Stimulated activated effector memory CD8-positive, alpha-beta T cell treated with anti-CD3 and anti-CD28 coated beads, Interleukin-12 subunit alpha, Interleukin-12 subunit beta, amount 100 ng/mL, for 72 hours (primary cell): ENCODE results near the gene PIK3R2.

Source experiments
- ATAC-seq: fragments of 150-1000 bp; cut with Tn5 transposase; 2 replicates; pipeline ENCODE4 v1.10.0; 2021
- DNase-seq, 2 donors: peaks; one replicate each; pipeline ENCODE4 v3.0.0; 2021 to 2022; ENCODE audit warnings: low spot score in 2 of 2
- H3K27ac Mint-ChIP-seq: one replicate; pipeline ENCODE4 v1.8.0; 2022; ENCODE audit warnings: mild to moderate bottlenecking, mixed read lengths
- H3K36me3 Mint-ChIP-seq: one replicate; pipeline ENCODE4 v1.8.0; 2022; ENCODE audit warnings: mild to moderate bottlenecking, mixed read lengths
- H3K4me1 Mint-ChIP-seq: one replicate; pipeline ENCODE4 v1.8.0; 2022; ENCODE audit warnings: mixed read lengths
- H3K4me3 Mint-ChIP-seq: one replicate; pipeline ENCODE4 v1.8.0; 2022; ENCODE audit warnings: mild to moderate bottlenecking, mixed read lengths
- H3K9me3 Mint-ChIP-seq: one replicate; pipeline ENCODE4 v1.8.0; 2022; ENCODE audit warnings: mixed read lengths

PIK3R2 gene

DNA sequence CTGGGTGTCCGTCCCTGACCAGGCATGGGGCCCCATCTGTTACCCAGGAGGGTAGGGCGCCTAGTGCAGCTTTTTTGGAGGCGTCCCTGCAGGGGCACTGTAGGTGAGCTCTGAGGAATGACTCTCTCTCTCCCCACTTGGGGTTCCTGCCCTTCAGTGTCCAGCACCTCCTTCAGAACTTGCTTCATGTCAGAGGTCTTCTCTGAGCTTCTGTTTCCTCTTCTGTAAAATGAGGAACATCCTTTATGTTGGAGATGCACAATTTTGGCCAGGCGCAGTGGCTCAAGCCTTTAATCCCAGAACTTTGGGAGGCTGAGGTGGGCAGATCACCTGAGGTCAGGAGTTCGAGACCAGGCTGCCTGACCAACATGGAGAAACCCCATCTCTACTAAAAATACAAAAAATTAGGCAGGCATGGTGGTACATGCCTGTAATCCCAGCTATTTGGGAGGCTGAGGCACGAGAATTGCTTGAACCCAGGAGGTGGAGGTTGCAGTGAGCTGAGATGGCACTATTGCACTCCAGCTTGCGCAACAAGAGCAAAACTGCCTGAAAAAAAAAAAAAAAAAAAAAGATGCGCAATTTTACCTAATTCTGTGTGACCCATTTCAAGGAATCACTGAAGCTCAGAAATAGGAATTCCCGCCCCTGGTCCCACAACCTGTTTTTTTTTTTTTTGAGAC lies 15.2 kb upstream of the PIK3R2 start:
- Mint-ChIP-seq H3K36me3 (peaks cover 98% of the 10 kb centered on the region), H3K27ac (no peak overlapping the region), H3K4me3 (no peak overlapping the region), H3K4me1 (no peaks in the 10 kb centered on the region), H3K9me3 (no peaks in the 10 kb centered on the region)
- ATAC-seq (no peak), DNase-seq (no peak)

DNA sequence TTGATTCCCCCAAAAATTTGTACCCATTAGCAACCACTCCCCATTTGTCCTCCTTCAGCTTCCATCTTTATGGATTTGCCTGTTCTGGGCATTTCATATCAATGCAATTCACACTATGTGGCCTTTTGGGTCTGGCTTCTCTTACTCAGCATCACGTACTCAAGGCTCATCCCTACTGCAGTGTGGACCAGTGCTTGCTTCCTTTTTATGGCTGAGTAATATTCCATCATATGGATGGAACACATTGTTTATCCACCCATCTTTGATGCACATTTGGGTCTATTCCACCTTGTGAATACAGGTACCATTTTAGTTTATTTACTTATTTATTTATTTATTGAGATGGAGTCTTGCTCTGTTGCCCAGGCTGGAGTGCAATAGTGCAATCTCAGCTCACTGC lies 12.5 kb upstream of the PIK3R2 start:
- Mint-ChIP-seq H3K27ac (no peak overlapping the region), H3K36me3 (peaks cover 98% of the 10 kb centered on the region), H3K9me3 (no peaks in the 10 kb centered on the region), H3K4me1 (no peaks in the 10 kb centered on the region), H3K4me3 (no peak overlapping the region)
- DNase-seq: no peak
- ATAC-seq: no peak

DNA sequence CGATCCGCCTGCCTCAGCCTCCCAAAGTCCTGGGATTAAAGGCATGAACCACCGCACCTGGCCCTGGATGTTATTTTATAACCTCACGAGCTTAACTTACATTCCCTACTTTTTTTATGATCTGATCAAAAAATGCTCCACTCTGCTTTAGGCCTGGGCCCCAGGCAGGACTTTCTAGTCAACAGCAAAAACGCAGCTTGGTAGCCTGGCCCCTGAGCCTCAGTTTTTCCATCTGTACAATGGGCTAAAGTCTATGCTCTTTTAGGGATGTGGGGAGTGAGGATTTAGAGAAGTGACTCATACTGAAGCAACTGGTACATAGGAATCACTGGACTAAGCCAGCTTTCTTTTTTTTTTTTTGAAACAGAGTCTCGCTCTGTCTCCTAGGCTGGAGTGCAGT lies 11.9 kb upstream of the PIK3R2 start:
- H3K9me3 Mint-ChIP-seq: no peaks in the 10 kb centered on the region
- no peaks in the 10 kb centered on the region for H3K4me1 Mint-ChIP-seq
- no peak overlapping the region for H3K4me3 Mint-ChIP-seq

DNA sequence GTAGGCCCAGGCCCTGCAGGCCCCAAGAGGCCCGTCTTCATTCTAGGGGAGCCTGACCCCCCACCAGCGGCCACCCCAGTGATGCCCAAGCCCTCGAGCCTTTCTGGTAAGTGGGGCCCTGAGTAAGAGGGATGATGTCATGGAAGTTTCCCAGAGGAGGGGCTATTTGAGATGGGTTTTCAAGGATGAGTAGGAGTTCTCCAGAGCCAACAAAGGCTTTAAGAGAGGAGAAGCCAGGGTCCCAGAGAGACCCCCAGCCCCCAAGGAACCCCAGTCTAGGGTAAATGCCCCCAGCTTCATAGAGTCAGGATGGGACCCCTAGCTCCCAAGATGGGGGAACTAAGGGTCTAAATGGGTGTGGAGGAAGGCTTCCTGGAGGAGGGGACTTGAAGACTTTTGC lies 9.1 kb upstream of the PIK3R2 start:
- Mint-ChIP-seq H3K27ac (peak overlapping the region; percentile 37), H3K36me3 (peaks cover 100% of the 10 kb centered on the region)
- ATAC-seq: no peak

More for the DNA sequence above, 11.9 kb upstream of the PIK3R2 start:
- Mint-ChIP-seq H3K27ac (no peak overlapping the region), H3K36me3 (peaks cover 98% of the 10 kb centered on the region)
- DNase-seq (no peak), ATAC-seq (no peak)

DNA sequence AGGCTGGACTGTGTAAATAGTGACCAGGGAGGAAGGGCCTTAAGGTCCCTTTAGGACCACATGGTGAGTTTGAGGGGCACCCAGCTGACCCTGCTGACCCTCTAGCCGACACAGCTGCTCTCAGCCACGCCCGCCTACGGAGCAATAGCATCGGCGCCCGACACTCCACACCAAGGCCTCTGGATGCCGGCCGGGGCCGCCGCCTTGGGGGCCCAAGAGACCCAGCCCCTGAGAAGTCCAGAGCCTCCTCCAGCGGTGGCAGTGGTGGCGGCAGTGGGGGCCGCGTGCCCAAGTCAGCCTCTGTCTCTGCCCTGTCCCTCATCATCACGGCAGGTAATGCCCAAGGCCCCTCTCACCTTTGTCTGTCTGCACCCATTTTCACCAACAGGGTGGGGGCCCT lies 8.6 kb upstream of the PIK3R2 start:
- H3K27ac Mint-ChIP-seq: peak overlapping the region; percentile 37
- H3K4me3 Mint-ChIP-seq: no peak overlapping the region
- H3K9me3 Mint-ChIP-seq: no peaks in the 10 kb centered on the region
- H3K36me3 Mint-ChIP-seq: peaks cover 96% of the 10 kb centered on the region
- DNase-seq: no peak
- no peak for ATAC-seq
- H3K4me1 Mint-ChIP-seq: peaks cover 13% of the 10 kb centered on the region

More for the DNA sequence above, 9.1 kb upstream of the PIK3R2 start:
- peaks cover 13% of the 10 kb centered on the region for H3K4me1 Mint-ChIP-seq
- no peak for DNase-seq
- H3K9me3 Mint-ChIP-seq: no peaks in the 10 kb centered on the region
- no peak overlapping the region for H3K4me3 Mint-ChIP-seq

DNA sequence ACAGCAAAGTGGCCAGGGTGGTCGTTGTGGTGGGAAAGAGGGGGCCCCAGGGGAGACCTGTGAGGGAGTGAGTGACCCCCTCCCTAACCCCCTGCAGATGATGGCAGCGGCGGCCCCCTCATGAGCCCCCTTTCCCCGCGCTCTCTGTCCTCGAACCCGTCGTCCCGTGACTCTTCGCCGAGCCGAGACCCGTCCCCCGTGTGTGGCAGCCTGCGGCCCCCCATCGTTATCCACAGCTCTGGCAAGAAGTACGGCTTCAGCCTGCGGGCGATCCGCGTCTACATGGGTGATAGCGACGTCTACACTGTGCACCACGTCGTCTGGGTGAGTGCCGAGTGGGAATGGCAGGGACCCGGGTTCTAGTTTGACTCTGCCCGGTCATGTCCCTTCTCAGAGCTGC lies 8.1 kb upstream of the PIK3R2 start:
- no peak overlapping the region for H3K27ac Mint-ChIP-seq
- H3K9me3 Mint-ChIP-seq: no peaks in the 10 kb centered on the region
- H3K4me3 Mint-ChIP-seq: no peak overlapping the region
- peaks cover 13% of the 10 kb centered on the region for H3K4me1 Mint-ChIP-seq
- DNase-seq: no peak
- no peak for ATAC-seq
- peaks cover 91% of the 10 kb centered on the region for H3K36me3 Mint-ChIP-seq

DNA sequence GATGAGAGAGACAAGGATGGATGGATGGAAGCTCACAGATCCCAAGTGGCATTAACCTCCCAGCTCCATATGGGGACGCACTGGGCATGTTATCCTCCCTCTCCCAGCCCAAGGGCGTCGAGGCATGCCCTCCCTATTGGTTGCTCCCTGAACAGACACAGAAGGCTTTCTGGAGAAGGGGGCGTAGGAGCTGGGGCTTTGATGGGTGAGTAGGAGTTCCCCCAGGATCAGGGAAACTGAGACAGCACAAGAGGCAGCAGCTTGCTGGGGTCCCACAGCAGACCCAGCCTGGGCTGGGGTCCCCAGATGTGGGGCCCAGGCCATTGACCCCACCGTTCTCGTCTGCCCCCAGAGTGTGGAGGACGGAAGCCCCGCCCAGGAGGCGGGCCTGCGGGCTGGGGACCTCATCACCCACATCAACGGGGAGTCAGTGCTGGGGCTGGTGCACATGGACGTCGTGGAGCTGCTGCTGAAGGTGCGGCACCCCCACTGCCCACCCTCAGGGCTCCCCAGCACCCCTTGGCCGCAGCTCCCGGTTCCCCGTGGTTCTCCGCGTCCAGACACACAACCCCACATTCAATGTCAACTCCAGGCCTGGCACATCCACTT lies 7.5 kb upstream of the PIK3R2 start:
- DNase-seq: no peak
- Mint-ChIP-seq H3K27ac (peak overlapping the region; percentile 82), H3K9me3 (no peaks in the 10 kb centered on the region), H3K4me3 (no peak overlapping the region), H3K4me1 (peaks cover 13% of the 10 kb centered on the region), H3K36me3 (peaks cover 85% of the 10 kb centered on the region)
- ATAC-seq: no peak

DNA sequence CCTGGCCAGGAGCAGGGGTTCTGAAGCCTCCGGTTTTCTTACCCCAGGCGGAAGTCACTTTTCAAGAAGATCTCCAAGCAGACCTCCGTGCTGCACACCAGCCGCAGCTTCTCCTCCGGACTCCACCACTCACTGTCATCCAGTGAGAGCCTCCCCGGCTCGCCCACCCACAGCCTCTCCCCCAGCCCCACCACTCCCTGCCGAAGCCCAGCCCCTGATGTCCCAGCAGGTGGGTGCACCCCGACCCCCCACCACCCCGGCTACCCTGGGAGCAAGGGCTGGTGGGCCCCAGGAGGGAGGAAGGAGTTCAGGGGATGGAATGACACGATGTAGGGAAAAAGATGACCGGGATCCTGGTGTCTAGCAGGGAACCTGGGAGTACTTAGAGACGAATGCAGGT lies 5.6 kb upstream of the PIK3R2 start:
- H3K9me3 Mint-ChIP-seq: no peaks in the 10 kb centered on the region
- no peak overlapping the region for H3K4me3 Mint-ChIP-seq
- peaks cover 75% of the 10 kb centered on the region for H3K36me3 Mint-ChIP-seq
- no peak for DNase-seq
- H3K4me1 Mint-ChIP-seq: peaks cover 25% of the 10 kb centered on the region
- no peak overlapping the region for H3K27ac Mint-ChIP-seq
- ATAC-seq: no peak

DNA sequence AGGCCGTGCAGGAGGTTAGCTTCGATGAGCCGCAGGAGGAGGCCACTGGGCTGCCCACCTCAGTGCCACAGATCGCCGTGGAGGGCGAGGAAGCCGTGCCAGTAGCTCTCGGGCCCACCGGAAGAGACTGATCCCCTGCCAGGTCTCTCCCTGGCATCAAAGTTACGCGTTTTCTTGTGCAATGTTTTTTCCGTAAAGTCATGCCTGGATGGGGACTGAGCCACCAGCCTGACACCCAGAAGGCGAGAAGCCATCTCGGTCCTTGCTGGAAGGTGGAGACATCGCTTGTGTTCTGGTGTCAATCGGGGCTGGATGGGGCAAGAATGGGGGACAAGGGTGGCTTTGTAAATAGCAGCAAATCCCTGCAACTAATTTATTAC lies 3.4 kb upstream of the PIK3R2 start:
- DNase-seq: no peak
- no peaks in the 10 kb centered on the region for H3K9me3 Mint-ChIP-seq
- no peak overlapping the region for H3K4me3 Mint-ChIP-seq
- H3K4me1 Mint-ChIP-seq: peaks cover 35% of the 10 kb centered on the region
- H3K27ac Mint-ChIP-seq: no peak overlapping the region
- H3K36me3 Mint-ChIP-seq: peaks cover 65% of the 10 kb centered on the region
- no peak for ATAC-seq

DNA sequence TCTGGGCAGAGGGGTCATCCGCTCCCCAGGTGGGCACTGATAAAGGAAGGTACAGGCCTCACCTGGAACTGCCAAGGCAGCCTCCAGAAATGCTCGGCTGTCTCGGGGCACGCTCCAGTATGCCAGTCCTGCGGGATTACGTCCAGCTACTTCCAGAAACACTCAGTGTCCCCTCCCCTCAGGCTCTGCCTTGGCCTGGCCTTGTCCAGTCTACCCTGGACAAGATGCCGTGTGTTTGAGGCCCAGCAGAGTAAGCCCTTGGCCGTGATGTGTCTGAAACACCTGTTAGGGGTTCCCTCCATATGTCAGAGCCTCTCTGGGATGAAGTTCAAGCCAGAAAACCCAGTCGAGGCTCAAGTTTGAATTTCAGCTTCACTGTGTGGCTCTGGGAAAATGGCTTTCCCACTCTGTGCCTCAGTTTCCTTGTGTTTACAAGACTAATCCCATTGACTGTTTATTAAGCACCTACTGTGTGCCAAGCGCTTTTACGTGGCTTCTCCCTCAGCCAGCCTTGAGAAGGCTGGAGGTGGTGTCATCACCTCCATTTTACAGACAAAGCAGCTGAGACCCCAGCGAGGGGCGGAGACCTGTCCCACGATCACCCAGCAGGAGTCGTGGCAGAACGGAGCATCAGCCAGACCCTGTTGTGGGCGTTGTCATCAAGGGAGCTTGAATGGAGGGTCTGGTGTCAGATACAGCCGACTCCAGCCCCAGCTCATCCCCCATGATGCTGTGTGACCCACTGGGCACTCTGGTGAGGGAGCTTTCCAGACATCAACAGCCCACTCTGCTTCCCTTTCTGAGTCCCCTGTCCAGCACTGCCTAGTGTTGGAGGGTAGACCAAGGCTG lies 2.0 kb upstream of the PIK3R2 start:
- ATAC-seq: no peak
- DNase-seq: no peak
- peak overlapping the region; percentile 87 for H3K4me3 Mint-ChIP-seq
- peaks cover 42% of the 10 kb centered on the region for H3K4me1 Mint-ChIP-seq
- peaks cover 54% of the 10 kb centered on the region for H3K36me3 Mint-ChIP-seq
- peak overlapping the region; percentile 98 for H3K27ac Mint-ChIP-seq
- H3K9me3 Mint-ChIP-seq: no peaks in the 10 kb centered on the region

DNA sequence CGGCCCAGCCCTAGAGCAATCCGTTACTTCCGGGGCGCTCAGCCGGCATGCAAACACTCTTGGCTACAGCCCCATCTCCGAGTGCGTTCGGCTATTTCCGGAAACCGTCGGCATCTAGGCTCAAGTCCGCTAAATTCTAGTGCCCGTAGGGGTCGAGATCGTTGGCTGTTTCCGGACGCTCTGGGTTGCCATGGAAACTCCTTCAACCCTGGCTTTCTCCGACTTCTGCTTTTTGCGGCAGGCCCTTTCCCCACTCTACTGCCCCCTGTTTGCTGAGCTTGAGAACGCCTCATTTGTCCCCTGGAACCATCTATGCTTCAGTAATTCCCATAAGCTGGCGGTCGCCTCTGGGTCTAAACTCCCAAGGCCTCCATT lies 534 bp upstream of the PIK3R2 start:
- H3K27ac Mint-ChIP-seq: peak overlapping the region; percentile 98
- ATAC-seq (peak; percentile 82), DNase-seq (peak; percentile 97 to 99)
- peaks cover 34% of the 10 kb centered on the region for H3K4me1 Mint-ChIP-seq
- H3K4me3 Mint-ChIP-seq: peak overlapping the region; percentile 87
- no peaks in the 10 kb centered on the region for H3K9me3 Mint-ChIP-seq
- peaks cover 44% of the 10 kb centered on the region for H3K36me3 Mint-ChIP-seq

DNA sequence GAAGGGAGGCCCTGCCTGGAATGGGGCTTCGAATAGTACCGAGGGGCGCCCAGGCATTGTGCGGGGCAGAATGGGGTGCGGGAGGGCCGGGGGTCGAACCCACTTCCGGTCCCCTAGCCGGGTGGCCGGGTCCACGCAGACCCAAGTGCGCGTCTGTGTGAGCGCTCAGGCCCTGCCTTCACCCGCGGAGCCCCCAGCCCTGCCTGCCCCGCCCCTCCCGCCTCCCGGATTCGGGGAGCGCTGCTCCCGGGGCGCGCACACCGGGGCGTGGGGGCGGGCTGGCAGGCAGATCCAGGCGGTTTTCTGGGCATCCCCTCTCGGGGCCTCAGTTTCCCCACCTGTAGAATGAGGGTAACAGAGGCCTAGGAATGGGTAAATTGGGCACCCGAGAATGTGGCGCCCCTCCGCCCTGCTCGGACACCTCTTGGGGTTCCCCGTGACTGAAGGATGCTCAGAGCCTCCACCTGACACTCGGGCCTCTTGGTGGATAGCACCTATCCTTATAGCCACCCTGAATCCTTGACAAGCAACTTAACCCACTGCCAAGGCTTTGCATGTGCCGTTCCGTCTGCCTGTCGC lies 682 bp downstream of the PIK3R2 start:
- no peak for ATAC-seq

DNA sequence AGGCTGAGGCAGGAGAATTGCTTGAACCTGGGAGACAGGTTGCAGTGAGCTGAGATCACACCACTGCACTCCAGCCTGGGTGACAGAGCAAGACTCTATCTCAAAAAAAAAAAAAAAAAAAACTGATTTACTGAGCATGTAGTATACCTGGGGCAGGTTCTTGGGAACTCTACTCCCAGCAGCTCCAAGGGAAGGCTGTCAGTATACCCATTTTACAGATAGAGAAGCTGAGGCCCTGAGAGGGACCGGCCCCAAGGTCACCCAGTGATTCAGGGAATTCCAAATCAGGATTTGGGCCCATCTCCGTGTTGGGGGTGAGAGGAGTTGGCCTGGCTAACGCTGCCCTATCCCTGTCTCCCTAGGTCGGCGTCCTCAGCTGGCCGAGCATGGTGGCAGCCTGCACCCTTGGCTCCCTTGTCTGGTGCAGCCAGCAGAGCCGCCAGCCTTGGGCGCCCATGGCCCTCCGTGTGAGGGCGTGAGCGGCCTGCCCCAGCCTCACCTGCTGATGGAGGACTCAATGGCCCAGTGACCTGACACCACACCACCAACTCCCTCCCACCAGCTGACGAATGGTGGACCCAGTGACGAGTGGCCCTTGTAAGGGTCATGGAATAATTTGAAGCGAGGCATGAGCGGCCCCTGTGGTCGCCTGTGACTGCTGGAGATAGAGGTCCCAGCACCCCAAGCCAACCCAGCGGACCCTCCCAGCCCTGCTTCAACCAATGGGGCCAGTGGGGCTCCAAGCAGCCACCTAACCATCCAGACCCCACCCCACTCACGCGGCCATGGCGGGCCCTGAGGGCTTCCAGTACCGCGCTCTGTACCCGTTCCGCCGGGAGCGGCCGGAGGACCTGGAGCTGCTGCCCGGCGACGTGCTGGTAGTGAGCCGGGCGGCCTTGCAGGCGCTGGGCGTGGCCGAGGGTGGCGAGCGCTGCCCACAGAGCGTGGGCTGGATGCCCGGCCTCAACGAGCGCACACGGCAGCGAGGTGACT lies 2.4 kb downstream of the PIK3R2 start:
- DNase-seq: peak in 1 of 2 donors; percentile 49
- Mint-ChIP-seq H3K4me3 (no peak overlapping the region), H3K4me1 (peaks cover 31% of the 10 kb centered on the region), H3K27ac (no peak overlapping the region), H3K9me3 (no peaks in the 10 kb centered on the region), H3K36me3 (peaks cover 29% of the 10 kb centered on the region)
- ATAC-seq: no peak

More for the DNA sequence above, 682 bp downstream of the PIK3R2 start:
- H3K9me3 Mint-ChIP-seq: no peaks in the 10 kb centered on the region
- H3K4me1 Mint-ChIP-seq: peaks cover 29% of the 10 kb centered on the region
- no peak for DNase-seq
- H3K36me3 Mint-ChIP-seq: peaks cover 32% of the 10 kb centered on the region
- H3K27ac Mint-ChIP-seq: peak overlapping the region; percentile 93
- H3K4me3 Mint-ChIP-seq: peak overlapping the region; percentile 87

DNA sequence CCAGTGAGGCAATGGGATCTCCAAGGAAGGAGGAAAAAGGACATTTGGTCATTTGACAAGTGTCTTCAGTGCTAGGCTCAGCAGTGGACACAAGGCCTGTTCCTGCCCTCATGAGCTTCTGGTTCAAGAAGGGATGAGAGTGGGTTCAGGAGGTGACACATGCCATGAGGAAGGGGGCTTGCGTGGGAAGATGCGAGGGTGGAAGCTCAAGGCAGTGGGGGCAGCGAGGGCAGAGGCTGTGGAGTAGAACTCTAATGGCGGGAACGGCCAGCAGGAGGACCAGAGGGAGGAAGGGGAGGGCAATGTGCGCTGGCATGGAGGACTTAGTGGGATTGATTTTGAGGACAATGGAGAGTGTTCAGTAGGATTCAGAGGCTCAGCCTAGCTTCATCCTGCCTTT lies 3.3 kb downstream of the PIK3R2 start:
- no peak for DNase-seq
- Mint-ChIP-seq H3K27ac (no peak overlapping the region), H3K4me3 (no peak overlapping the region)

More for the DNA sequence above, 3.3 kb downstream of the PIK3R2 start:
- Mint-ChIP-seq H3K9me3 (no peaks in the 10 kb centered on the region), H3K36me3 (peaks cover 29% of the 10 kb centered on the region), H3K4me1 (peaks cover 35% of the 10 kb centered on the region)
- ATAC-seq: no peak
